ENCODE measurements around the gene APOL4.
A peak's percentile ranks its signal among the peaks of the same experiment; 100 is the strongest.
"Not testable (repeated sequence)": the region's sequence is repeated elsewhere in the genome, so short reads cannot be mapped to it uniquely, and the experiment has no call there.

Gene APOL4

DNA sequence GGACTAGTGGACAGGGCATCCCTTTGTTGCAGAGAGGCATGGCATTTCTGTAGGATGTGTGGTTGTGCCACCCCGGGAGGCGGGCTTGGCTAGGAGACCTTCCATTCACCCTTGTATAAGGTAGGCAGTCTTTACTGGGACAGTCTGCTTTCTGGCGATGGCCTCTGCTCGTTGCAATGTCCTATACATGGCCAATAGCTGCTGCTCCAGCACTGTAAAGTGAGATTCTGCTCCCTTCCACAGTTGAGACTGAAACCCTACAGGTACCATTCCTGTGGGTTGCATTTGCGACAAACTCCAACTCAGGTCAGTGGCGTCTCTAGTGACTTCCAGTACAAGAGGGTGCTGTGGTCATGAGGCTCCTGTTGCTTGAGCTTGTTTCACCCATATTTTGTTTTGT, 20.7 kb downstream of the APOL4 start:
- DNase-seq = no peak

DNA sequence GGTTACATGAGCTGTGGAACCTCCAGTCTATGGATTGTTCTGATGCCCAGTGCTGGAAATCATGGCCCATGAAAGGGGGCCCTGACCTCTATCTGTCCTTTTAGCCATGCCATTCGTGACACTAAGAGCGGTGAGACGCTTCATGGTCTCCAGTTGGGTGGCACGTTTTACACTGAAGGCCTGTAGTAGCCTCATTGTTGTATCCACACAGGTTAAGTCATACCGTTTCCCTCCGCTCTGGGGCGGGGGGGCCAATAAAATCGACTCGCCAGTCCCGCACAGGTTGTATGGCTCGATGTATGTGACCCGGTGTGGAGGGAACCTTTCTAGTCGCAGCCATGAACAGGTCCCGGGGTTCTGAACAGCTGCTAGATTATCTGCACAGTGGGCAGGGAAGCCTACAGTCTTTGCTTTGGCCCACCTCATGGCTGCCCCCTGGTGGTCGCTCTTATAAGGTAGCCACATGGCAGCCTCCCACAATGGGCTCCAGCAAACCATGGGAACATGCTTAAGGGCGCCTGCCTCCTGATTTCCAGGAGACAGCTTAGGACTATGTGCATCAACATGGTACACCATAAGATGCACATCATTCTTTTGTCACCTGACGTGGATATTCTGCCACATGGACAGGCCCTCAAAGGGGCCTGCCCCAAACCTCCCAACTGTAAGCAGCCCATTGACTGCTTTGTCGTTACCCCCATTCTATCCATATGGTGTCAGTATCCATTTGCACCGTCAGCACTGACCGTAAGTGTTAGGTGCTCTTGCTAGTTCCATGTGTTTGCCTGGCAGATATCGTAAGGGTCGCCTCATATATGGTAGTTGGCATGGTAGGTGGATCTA, 21.4 kb downstream of the APOL4 start:
- DNase-seq = peak; percentile 9 to 11

DNA sequence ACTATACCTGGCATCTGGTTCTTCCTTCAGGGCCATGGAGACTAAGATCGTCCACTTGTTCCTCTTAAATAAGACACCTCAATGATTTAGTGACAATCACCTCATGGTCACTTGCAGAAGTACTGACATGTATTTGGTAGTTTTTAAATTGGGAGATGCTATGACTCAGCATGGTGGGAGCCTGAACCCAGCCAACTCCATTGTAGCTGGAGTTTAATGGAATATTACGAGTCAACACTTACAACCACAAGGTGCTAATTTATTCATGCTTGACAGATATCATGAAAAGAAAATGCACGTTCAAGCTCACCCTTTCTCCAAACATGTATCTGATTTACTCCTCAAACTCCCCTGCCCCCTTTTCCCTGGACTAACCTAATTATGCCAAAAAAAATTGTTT, 24.4 kb downstream of the APOL4 start:
- DNase-seq = no peak

- DNase-seq = no peak
Measured at GRCh38 chr22:36175892-36176291, 25.7 kb downstream of the APOL4 start.

DNA sequence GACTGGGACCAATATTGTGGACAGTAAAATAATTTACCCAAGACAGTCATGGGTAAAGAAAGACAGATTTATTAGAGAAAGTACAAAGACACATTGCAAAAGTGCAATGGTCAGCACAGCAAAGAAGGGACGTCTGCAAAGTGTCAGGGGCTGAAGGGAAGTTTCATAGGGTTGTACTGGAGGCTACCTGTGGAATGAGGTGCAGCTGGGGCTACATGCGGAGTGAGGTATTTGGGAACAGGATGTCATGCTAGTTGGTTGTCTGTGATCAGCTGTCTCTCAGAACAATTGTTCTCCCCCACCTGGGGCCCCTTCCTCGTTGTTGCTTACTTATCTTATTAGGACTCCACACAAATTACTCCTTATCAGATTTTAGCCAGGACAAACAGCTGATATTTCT, 29.7 kb downstream of the APOL4 start:
- no peak for DNase-seq

GRCh38 chr22:36166518-36167220, 34.9 kb downstream of the APOL4 start:
- no peak for DNase-seq

- no peak for DNase-seq
Measured at GRCh38 chr22:36166086-36166485, 35.5 kb downstream of the APOL4 start.

- DNase-seq = no peak
Measured at GRCh38 chr22:36165141-36165540, 36.5 kb downstream of the APOL4 start.

- no peak for DNase-seq
Measured at GRCh38 chr22:36164621-36165020, 37.0 kb downstream of the APOL4 start.

DNA sequence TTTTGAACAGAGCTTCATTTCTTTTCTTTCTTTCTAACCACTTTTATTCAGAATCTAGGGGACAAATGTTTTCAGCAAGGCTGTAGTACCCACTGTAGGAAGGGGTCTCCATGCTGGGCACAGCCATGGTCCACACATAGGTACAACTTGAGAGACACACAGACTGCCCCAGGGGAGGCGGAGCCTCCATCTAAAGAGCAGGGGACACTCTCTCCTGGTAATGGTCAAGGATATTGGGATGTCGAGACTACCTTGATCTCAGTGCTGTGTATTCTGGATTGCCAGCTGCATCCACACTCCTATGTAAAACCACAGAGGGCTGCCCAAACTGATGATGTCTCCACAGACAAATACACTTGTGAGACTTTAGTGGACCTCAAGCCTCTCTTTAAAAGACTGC, 38.1 kb downstream of the APOL4 start:
- no peak for DNase-seq

GRCh38 chr22:36162127-36163034, 39.2 kb downstream of the APOL4 start:
- no peak for DNase-seq

DNA sequence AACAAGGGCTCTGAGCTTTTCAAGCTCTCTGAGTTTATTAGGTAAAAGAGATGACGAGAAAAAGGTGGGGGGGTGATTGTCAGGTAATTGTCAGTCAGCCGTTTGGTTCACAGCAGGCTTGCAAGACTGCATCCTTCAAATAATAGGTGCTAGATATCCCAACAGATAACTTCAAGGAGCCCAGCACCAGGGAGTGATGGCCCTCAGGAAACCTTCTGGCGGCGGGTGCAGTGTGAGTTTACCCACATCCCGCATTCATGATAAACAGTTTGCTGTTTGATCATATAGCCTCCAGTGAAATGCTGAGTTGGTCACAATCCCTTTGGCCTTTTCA, 39.8 kb downstream of the APOL4 start:
- not testable (repeated sequence) for DNase-seq

DNA sequence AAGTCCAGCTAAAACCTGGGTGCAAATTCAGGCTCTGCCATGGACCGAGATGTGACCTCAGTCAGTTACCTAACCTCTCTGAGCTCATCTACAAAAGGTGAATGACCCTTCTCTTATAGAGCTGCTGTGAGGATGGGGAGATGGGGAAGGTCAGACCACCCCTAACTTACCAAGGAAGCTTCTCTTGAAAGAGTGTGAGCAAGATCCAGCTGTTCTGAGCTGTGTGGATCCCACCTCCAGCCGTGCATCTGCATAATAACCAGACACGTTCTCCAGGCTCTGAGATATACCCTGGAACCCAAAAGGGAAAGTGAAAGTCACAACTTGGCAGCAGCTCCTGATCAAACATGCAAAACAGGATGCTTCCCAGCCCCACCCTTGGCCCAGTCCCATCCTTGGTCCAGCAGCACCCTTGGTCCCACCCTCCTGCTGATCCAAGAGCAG, 41.1 kb downstream of the APOL4 start, which contains the start of gene APOL3:
TSS of gene APOL3 (minus strand) at position 257 of the 444 bp plus-strand sequence. CDS start 11,700 bp downstream, outside the sequence.
- no peak for DNase-seq

DNA sequence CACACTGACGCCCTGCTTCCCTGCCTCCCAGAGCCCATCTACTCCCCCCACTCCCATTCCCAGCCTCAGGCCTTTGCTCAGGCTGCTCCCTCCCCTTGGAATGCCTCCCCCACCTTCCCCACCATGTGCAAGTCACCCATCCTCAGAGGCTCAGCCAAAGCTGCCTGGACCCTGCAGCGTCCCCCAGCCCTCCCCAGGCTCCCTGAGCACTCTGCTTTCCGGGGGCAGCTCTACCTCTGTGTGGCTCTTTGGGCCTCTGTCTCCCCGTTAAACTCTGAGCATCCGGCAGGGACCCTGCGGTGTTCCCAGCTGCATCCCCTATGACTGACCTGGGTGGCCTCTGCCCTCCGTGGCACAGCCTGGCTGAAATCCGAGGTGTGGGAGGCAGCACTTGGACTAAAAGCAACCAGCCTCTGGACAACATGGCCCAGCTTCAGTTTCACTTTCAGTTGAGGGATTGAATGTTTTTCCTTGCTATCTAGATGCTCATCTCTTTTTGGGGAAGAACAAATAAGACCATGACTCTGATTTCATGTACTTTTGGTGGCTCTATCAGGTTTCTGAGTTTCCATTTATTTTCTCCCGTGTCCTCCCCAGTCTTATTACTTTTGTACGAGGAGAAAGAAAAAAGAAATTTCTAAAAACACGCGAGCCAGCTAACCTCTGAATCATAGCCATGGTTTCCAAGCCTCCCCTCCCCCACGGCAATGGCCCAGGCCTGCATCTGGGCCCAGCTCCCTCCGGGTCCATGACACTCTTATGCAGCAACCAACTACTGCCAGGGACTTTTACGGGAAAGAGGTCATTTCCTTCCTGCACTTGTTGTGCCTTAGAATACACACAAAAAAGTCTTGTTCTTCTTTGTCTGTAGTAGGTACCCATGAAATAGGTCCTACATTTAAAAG, 44.8 kb downstream of the APOL4 start:
- no peak for DNase-seq

DNA sequence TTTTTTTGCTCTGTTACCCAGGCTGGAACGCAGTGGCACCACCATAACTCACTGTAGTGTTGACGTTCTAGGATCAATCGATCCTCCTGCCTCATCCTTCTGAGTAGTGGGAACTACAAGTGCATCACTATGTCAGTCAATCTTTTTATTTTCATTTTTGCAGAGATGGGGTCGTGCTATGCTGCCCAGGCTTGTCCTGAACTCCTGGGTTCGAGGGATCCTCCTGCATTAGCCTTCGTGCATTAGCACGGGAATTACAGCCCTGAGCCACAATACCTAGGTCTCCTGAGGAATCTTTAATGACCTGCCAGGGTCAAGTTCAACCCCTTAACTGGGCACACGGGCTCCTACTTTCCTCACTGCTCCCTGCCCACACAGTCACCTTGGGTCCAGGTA, 45.5 kb downstream of the APOL4 start:
- DNase-seq = no peak

DNA sequence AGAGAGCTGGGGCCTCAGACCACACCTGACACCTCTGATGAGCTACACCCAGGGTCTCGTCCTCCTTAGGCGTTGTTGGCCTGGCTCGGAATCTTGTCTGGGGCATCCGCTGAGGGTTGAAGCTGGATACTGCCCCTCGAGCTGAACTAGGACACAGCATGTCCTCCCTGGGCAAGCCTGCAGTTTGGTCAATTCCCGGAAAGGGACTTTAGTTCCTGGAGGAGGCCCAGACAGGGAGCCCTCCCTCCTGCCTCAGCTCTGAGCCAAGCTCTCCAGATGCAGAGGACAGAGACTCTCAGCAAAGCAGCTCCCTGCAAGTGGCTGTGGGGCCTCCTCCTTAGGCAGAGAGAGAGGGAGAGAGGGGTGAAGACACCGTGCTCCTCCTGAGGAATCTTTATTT, 45.9 kb downstream of the APOL4 start:
- no peak for DNase-seq

- no peak for DNase-seq
Measured at GRCh38 chr22:36154423-36154945, 47.1 kb downstream of the APOL4 start.

- DNase-seq = no peak
Measured at GRCh38 chr22:36153501-36154422, 47.8 kb downstream of the APOL4 start.

- DNase-seq = not testable (repeated sequence)
Measured at GRCh38 chr22:36152821-36153220, 48.8 kb downstream of the APOL4 start.

DNA sequence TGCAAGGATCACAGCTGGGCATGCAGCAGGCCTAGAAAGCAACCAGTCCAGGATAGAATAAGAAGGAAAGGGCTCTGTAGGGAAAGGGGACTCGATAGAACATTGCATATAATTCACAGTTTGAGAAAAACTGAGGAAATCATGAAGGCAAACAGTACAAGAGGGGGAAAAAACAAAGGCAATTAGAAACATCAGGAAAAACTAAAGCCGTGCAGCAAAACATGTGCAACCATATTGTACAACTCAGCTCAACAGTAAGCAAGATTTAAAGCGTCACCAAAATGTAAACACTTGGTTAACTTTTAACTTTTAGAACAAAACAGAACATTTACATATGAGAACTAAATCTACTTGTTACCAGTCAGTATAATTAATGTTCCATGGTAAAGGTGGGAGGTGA, 49.5 kb downstream of the APOL4 start:
- DNase-seq = no peak

All from NCI-H2081 (cell line).